Stomach (tissue), 4 donors: Measurements from ENCODE around the gene FBXW8.

ENCODE experiments used
- EP300 ChIP-seq: sonication (generic); formaldehyde crosslinking; IDR thresholded peaks from one replicate; pipeline ENCODE4 v1.6.1; 2017; ENCODE audit warnings: antibody characterized with exemption
- POLR2A ChIP-seq, 4 donors: fragments of 450-650 bp; IDR thresholded peaks; one replicate each; pipeline ENCODE4 v1.6.1; 2016; ENCODE audit warnings: antibody characterized with exemption in 4 of 4, control low read depth in 2 of 4, mild to moderate bottlenecking in 1 of 4, moderate library complexity in 1 of 4
- POLR2AphosphoS5 ChIP-seq, 3 donors: sonication (generic); formaldehyde crosslinking; IDR thresholded peaks; one replicate each; pipeline ENCODE4 v1.6.1; 2016; ENCODE audit warnings: antibody characterized with exemption in 3 of 3
- TF ChIP-seq, protein P1 (sequence below), 7 experiments: fragments of 450-650 bp in 4 of 7; fragments of 200-600 bp in 3 of 7; sonication (generic) in 3 of 7; IDR thresholded peaks; one replicate each; pipeline ENCODE4 v1.5.1; 2016 to 2019; ENCODE audit warnings: antibody characterized with exemption in 7 of 7, control low read depth in 2 of 7, mild to moderate bottlenecking in 1 of 7

DNA sequence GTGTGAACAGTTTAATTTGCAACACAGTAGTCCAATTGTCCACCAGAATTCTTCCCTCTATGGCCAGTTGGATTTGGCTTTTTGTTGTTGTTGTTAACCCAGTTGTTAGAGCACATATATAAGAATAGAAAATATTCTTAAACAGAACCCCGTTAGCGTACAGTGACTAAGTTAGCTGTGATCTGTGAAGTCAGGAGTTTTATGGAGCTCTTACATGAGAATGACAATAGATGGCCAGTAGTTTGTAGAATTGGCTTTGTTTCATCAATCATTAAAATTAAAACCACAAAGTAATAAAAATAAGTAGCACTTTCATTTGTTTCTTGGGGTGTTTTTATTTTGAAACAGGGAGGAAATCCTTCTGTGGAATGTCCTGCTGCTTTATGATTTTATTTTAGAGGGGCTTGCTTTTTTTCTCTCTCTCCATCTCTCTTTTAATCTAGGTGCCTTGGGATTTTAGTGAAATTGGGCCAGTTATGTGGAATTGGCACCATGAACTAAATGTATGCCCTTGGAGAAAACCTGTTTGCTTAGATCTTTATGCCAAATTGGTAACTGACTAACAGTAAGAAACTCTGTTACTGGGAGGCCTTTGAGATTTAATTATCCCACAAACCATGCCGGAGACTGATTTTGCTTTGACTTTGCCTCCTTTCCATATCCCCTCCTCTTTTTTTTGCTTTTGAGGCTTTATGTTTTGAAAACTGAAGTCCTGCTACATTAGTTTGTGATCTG lies 22.9 kb downstream of the FBXW8 start:
- TF ChIP-seq, protein P1, sequence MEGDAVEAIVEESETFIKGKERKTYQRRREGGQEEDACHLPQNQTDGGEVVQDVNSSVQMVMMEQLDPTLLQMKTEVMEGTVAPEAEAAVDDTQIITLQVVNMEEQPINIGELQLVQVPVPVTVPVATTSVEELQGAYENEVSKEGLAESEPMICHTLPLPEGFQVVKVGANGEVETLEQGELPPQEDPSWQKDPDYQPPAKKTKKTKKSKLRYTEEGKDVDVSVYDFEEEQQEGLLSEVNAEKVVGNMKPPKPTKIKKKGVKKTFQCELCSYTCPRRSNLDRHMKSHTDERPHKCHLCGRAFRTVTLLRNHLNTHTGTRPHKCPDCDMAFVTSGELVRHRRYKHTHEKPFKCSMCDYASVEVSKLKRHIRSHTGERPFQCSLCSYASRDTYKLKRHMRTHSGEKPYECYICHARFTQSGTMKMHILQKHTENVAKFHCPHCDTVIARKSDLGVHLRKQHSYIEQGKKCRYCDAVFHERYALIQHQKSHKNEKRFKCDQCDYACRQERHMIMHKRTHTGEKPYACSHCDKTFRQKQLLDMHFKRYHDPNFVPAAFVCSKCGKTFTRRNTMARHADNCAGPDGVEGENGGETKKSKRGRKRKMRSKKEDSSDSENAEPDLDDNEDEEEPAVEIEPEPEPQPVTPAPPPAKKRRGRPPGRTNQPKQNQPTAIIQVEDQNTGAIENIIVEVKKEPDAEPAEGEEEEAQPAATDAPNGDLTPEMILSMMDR (IDR thresholded peaks at IDR 0.05), result no peak
- no peak for TF ChIP-seq POLR2A (IDR thresholded peaks at IDR 0.05)
- no peak for TF ChIP-seq POLR2AphosphoS5 (IDR thresholded peaks at IDR 0.05)
- no peak for TF ChIP-seq EP300
